WTC11 (cell line): ENCODE data around the gene ALDH1A2. TPM values are rescaled to one million over a fixed set of nuclear protein-coding genes. Genes with fewer than 3 reads are reported as not detected.

ENCODE experiments used
- ATAC-seq: fragments of 200-7000 bp; cut with Tn5 transposase; 2 replicates; pipeline ENCODE4 v1.10.0; 2021; ENCODE audit warnings: mild to moderate bottlenecking, moderate library complexity
- CTCF ChIA-PET: fragments of 300-600 bp; sonication (Branson Sonifier 250); formaldehyde crosslinking; loops from one replicate; lab custom pipeline; 2021; ENCODE audit warnings: antibody characterized with exemption; lab: Charles Lee
- POLR2A ChIA-PET: fragments of 350-600 bp; sonication (Branson Sonifier 250); formaldehyde crosslinking; loops from one replicate; lab custom pipeline; 2021; ENCODE audit warnings: antibody characterized with exemption; lab: Charles Lee
- DNase-seq: peaks from one replicate; pipeline ENCODE4 v3.0.0; 2021; ENCODE audit warnings: low spot score
- H3K27ac Mint-ChIP-seq: 2 replicates; pipeline ENCODE4 v1.8.0; 2021; ENCODE audit warnings: mixed read lengths
- H3K27me3 Mint-ChIP-seq: 2 replicates; pipeline ENCODE4 v1.8.0; 2021; ENCODE audit warnings: low read depth, mild to moderate bottlenecking, moderate library complexity, mixed read lengths
- H3K36me3 Mint-ChIP-seq: 2 replicates; pipeline ENCODE4 v1.8.0; 2021; ENCODE audit warnings: mixed read lengths
- H3K4me1 Mint-ChIP-seq: 2 replicates; pipeline ENCODE4 v1.8.0; 2022; ENCODE audit warnings: mixed read lengths
- H3K4me3 Mint-ChIP-seq: 2 replicates; pipeline ENCODE4 v1.8.0; 2021; ENCODE audit warnings: mild to moderate bottlenecking, moderate library complexity, mixed read lengths
- H3K9me3 Mint-ChIP-seq: 2 replicates; pipeline ENCODE4 v1.8.0; 2021; ENCODE audit warnings: mixed read lengths
- ATF1 ChIP-seq: sonication (generic); formaldehyde crosslinking; IDR thresholded peaks from 2 replicates; pipeline ENCODE4 v1.8.1; 2023; ENCODE audit warnings: mild to moderate bottlenecking, moderate library complexity, missing genetic modification reagents
- FOXJ3 ChIP-seq: sonication (generic); formaldehyde crosslinking; IDR thresholded peaks from 2 replicates; pipeline ENCODE4 v1.9.0; 2021; ENCODE audit warnings: missing genetic modification reagents, mild to moderate bottlenecking, borderline replicate concordance
- GRHL2 ChIP-seq: fragments of 250-450 bp; sonication (Bioruptor Pico); IDR thresholded peaks from 2 replicates; pipeline ENCODE4 v1.8.0; 2022; ENCODE audit warnings: mild to moderate bottlenecking, moderate library complexity; ENCODE audit not compliant: insufficient replicate concordance, severe bottlenecking
- HMGA2 ChIP-seq: fragments of 250-450 bp; sonication (Bioruptor Pico); IDR thresholded peaks from 2 replicates; pipeline ENCODE4 v1.4.0; 2021; ENCODE audit warnings: mild to moderate bottlenecking, moderate library complexity
- JAZF1 ChIP-seq: fragments of 250-450 bp; sonication (Bioruptor Pico); IDR thresholded peaks from 2 replicates; pipeline ENCODE4 v1.9.0; 2021; ENCODE audit warnings: moderate library complexity, mild to moderate bottlenecking, inconsistent platforms
- JUN ChIP-seq: sonication (generic); formaldehyde crosslinking; IDR thresholded peaks from 2 replicates; pipeline ENCODE4 v1.8.0; 2023; ENCODE audit warnings: mild to moderate bottlenecking, missing genetic modification reagents
- MYBL2 ChIP-seq: sonication (generic); formaldehyde crosslinking; IDR thresholded peaks from 2 replicates; pipeline ENCODE4 v1.8.1; 2023; ENCODE audit warnings: mild to moderate bottlenecking, moderate library complexity, missing genetic modification reagents
- NFE2L1 ChIP-seq: sonication (generic); formaldehyde crosslinking; IDR thresholded peaks from 2 replicates; pipeline ENCODE4 v1.8.1; 2023; ENCODE audit warnings: missing genetic modification reagents
- NR1H2 ChIP-seq: sonication (generic); formaldehyde crosslinking; IDR thresholded peaks from 2 replicates; pipeline ENCODE4 v1.9.0; 2021; ENCODE audit warnings: mild to moderate bottlenecking, moderate library complexity, missing genetic modification reagents
- NR3C1 ChIP-seq: sonication (generic); formaldehyde crosslinking; conservative IDR thresholded peaks from 2 replicates; pipeline ENCODE4 v1.8.1; 2023; ENCODE audit warnings: low read depth, mild to moderate bottlenecking, missing genetic modification reagents
- PRRX2 ChIP-seq: fragments of 250-450 bp; sonication (Bioruptor Pico); IDR thresholded peaks from 2 replicates; pipeline ENCODE4 v1.8.0; 2021; ENCODE audit warnings: mild to moderate bottlenecking
- SOX15 ChIP-seq: fragments of 250-450 bp; sonication (Bioruptor Pico); IDR thresholded peaks from 2 replicates; pipeline ENCODE4 v1.9.0; 2021; ENCODE audit warnings: mild to moderate bottlenecking
- TEAD1 ChIP-seq: sonication (generic); formaldehyde crosslinking; IDR thresholded peaks from 2 replicates; pipeline ENCODE4 v1.8.0; 2022; ENCODE audit warnings: mild to moderate bottlenecking, missing genetic modification reagents
- TEAD4 ChIP-seq: sonication (generic); formaldehyde crosslinking; IDR thresholded peaks from 2 replicates; pipeline ENCODE4 v1.8.0; 2022; ENCODE audit warnings: mild to moderate bottlenecking, missing genetic modification reagents
- TP53 ChIP-seq: sonication (generic); formaldehyde crosslinking; IDR thresholded peaks from 2 replicates; pipeline ENCODE4 v1.8.1; 2023; ENCODE audit warnings: mild to moderate bottlenecking, missing genetic modification reagents
- ZNF121 ChIP-seq: sonication (generic); formaldehyde crosslinking; IDR thresholded peaks from 2 replicates; pipeline ENCODE4 v1.8.0; 2023; ENCODE audit warnings: missing genetic modification reagents
- ZNF138 ChIP-seq: sonication (generic); formaldehyde crosslinking; conservative IDR thresholded peaks from 2 replicates; pipeline ENCODE4 v1.8.1; 2022; ENCODE audit warnings: mild to moderate bottlenecking, moderate library complexity, missing genetic modification reagents
- ZNF423 ChIP-seq: fragments of 250-450 bp; sonication (Bioruptor Pico); IDR thresholded peaks from 2 replicates; pipeline ENCODE4 v2.1.2; 2022; ENCODE audit warnings: mild to moderate bottlenecking, moderate library complexity
- ZNF671 ChIP-seq: fragments of 250-450 bp; sonication (Bioruptor Pico); IDR thresholded peaks from 2 replicates; pipeline ENCODE4 v1.8.0; 2021; ENCODE audit warnings: mild to moderate bottlenecking
- total RNA-seq: library from RNA; stranded (reverse); gene quantifications from 3 replicates; pipeline ENCODE4 v1.2.3, GENCODE V29; 2021
- TF ChIP-seq, protein P1 (sequence below): fragments of 250-450 bp; sonication (Bioruptor Pico); IDR thresholded peaks from 2 replicates; pipeline ENCODE4 v2.1.2; 2022; ENCODE audit warnings: mild to moderate bottlenecking, moderate library complexity
- TF ChIP-seq, protein P2 (sequence below): sonication (generic); formaldehyde crosslinking; IDR thresholded peaks from 2 replicates; pipeline ENCODE4 v1.8.0; 2022; ENCODE audit warnings: mild to moderate bottlenecking, missing genetic modification reagents
- TF ChIP-seq, protein P3 (sequence below): sonication (generic); formaldehyde crosslinking; IDR thresholded peaks from 2 replicates; pipeline ENCODE4 v1.8.1; 2023; ENCODE audit warnings: mild to moderate bottlenecking, missing genetic modification reagents
- TF ChIP-seq, protein P4 (sequence below): sonication (generic); formaldehyde crosslinking; IDR thresholded peaks from 2 replicates; pipeline ENCODE4 v1.8.1; 2023; ENCODE audit warnings: mild to moderate bottlenecking, missing genetic modification reagents, moderate library complexity
- TF ChIP-seq, protein P5 (sequence below): sonication (generic); formaldehyde crosslinking; IDR thresholded peaks from 2 replicates; pipeline ENCODE4 v1.8.0; 2023; ENCODE audit warnings: missing genetic modification reagents
- TF ChIP-seq, protein P6 (sequence below): sonication (generic); formaldehyde crosslinking; IDR thresholded peaks from 2 replicates; pipeline ENCODE4 v1.8.1; 2022; ENCODE audit warnings: missing genetic modification reagents, borderline replicate concordance
- TF ChIP-seq, protein P7 (sequence below): sonication (generic); formaldehyde crosslinking; conservative IDR thresholded peaks from 2 replicates; pipeline ENCODE4 v1.8.1; 2022; ENCODE audit warnings: mild to moderate bottlenecking, missing genetic modification reagents

ALDH1A2 gene
- total RNA-seq, 1 experiment from 2014 or later = 1.1 TPM

DNA sequence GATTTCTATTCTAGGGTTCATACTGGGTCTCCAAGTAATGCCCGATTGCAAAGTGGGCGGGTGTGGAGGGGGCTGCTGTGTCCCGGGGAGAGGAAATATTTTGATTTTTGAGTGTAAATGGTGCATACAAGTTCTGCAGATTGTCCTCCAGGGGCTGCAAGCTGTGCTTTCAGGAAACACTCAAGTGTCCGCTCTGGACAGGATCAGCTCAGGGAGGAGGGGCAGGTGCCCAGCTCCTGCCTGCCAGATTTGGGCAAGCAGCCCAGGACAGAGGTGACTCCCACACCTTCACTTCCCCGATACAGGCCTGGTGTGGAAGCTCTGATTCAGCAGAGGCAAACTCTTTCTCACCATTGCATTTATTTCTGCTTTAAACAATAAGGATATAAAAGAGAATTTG lies 142.7 kb downstream of the ALDH1A2 start (continued):
- TF ChIP-seq, protein P1, sequence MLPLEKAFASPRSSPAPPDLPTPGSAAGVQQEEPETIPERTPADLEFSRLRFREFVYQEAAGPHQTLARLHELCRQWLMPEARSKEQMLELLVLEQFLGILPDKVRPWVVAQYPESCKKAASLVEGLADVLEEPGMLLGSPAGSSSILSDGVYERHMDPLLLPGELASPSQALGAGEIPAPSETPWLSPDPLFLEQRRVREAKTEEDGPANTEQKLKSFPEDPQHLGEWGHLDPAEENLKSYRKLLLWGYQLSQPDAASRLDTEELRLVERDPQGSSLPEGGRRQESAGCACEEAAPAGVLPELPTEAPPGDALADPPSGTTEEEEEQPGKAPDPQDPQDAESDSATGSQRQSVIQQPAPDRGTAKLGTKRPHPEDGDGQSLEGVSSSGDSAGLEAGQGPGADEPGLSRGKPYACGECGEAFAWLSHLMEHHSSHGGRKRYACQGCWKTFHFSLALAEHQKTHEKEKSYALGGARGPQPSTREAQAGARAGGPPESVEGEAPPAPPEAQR = no peak
- TF ChIP-seq MYBL2 (CRISPR knock-in tag) = no peak

DNA sequence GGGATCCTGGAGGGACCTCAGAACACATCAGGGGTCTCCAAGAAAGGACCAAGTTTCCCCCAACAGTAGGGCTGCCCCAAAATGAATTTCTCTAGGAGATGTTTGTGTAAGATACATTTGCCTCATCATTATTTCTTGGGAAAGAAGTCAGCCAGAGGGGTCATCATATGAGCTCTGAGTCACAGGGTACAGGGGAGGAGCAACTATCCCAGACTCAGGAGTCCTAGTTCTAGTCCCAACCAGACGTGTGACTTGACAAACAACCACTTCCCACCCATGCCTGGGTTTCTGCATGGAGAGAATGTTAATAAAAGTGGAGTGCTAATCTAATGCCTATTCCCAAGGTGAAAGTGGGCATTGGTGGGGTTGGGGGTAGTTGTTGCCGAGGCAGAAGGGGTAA lies 144.1 kb downstream of the ALDH1A2 start:
- ChIA-PET POLR2A (no interaction called here), CTCF (no interaction called here)
- DNase-seq = no peak
- no peak overlapping the region for H3K27ac Mint-ChIP-seq
- H3K4me1 Mint-ChIP-seq = no peaks in the 10 kb centered on the region
- no peaks in the 10 kb centered on the region for H3K27me3 Mint-ChIP-seq
- no peaks in the 10 kb centered on the region for H3K9me3 Mint-ChIP-seq
- no peak overlapping the region for H3K4me3 Mint-ChIP-seq
- no peak for ATAC-seq
- no peaks in the 10 kb centered on the region for H3K36me3 Mint-ChIP-seq
- TF ChIP-seq PRRX2 (CRISPR knock-in tag) = no peak
- no peak for TF ChIP-seq TEAD1 (CRISPR knock-in tag)
- TF ChIP-seq, protein P2, sequence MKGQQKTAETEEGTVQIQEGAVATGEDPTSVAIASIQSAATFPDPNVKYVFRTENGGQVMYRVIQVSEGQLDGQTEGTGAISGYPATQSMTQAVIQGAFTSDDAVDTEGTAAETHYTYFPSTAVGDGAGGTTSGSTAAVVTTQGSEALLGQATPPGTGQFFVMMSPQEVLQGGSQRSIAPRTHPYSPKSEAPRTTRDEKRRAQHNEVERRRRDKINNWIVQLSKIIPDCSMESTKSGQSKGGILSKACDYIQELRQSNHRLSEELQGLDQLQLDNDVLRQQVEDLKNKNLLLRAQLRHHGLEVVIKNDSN (CRISPR knock-in tag) = no peak
- TF ChIP-seq, protein P3, sequence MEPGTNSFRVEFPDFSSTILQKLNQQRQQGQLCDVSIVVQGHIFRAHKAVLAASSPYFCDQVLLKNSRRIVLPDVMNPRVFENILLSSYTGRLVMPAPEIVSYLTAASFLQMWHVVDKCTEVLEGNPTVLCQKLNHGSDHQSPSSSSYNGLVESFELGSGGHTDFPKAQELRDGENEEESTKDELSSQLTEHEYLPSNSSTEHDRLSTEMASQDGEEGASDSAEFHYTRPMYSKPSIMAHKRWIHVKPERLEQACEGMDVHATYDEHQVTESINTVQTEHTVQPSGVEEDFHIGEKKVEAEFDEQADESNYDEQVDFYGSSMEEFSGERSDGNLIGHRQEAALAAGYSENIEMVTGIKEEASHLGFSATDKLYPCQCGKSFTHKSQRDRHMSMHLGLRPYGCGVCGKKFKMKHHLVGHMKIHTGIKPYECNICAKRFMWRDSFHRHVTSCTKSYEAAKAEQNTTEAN (CRISPR knock-in tag) = no peak
- TF ChIP-seq TEAD4 (CRISPR knock-in tag) = no peak
- TF ChIP-seq, protein P4, sequence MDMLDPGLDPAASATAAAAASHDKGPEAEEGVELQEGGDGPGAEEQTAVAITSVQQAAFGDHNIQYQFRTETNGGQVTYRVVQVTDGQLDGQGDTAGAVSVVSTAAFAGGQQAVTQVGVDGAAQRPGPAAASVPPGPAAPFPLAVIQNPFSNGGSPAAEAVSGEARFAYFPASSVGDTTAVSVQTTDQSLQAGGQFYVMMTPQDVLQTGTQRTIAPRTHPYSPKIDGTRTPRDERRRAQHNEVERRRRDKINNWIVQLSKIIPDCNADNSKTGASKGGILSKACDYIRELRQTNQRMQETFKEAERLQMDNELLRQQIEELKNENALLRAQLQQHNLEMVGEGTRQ = no peak
- no peak for TF ChIP-seq FOXJ3 (CRISPR knock-in tag)
- no peak for TF ChIP-seq GRHL2 (CRISPR knock-in tag)
- TF ChIP-seq, protein P5, sequence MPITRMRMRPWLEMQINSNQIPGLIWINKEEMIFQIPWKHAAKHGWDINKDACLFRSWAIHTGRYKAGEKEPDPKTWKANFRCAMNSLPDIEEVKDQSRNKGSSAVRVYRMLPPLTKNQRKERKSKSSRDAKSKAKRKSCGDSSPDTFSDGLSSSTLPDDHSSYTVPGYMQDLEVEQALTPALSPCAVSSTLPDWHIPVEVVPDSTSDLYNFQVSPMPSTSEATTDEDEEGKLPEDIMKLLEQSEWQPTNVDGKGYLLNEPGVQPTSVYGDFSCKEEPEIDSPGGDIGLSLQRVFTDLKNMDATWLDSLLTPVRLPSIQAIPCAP (CRISPR knock-in tag) = no peak
- no peak for TF ChIP-seq ZNF138 (CRISPR knock-in tag)
- TF ChIP-seq JAZF1 (CRISPR knock-in tag) = no peak
- TF ChIP-seq NR1H2 (CRISPR knock-in tag) = no peak
- TF ChIP-seq TP53 (CRISPR knock-in tag) = no peak
- TF ChIP-seq, all 79 proteins: peak for 0

DNA sequence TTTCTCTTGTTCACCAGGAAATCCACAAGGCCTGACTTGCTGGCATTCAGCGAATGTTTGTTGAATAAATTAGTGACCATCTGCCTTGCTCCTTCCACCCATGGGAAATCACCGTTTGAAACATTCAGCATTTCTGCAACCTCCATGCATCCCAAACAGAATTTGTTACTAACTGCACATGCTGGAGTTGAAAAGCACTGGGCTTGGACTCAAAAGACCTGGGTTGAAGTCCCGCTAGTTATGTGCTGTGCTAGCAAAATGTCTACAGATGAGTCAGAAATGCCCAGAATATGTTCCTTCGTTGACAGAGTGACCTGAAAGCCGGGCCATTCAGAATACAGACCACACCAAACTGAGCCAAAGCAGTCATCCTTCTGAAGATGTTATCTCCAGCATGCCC lies 144.6 kb downstream of the ALDH1A2 start:
- Mint-ChIP-seq H3K27ac (no peak overlapping the region), H3K36me3 (no peaks in the 10 kb centered on the region), H3K4me1 (no peaks in the 10 kb centered on the region), H3K9me3 (no peaks in the 10 kb centered on the region), H3K4me3 (no peak overlapping the region), H3K27me3 (no peaks in the 10 kb centered on the region)
- no peak for DNase-seq
- no peak for ATAC-seq
- CTCF ChIA-PET = no interaction called here
- TF ChIP-seq NFE2L1 (no peak), ATF1 (no peak), MYBL2 (CRISPR knock-in tag) (no peak)
- POLR2A ChIA-PET = no interaction called here

DNA sequence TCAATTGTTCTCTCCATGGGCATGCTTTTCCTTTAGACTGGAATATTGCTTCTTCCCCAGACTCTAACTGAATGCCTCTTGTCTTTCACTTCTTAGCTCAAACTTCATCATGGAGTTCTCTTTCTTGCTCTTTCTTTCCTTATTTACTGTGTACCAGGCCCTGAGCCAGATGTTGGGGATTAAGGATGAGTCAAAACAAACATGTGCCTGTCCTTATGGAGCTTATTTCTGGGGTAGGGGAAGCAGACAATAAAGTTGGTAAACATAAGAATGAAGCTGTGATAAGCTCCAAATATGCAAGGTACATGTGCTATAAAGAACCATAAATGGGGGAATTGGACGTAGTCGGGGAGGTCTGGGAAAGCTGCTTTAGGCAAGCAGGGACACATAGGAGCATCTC lies 145.8 kb downstream of the ALDH1A2 start:
- H3K9me3 Mint-ChIP-seq = no peaks in the 10 kb centered on the region
- ChIA-PET CTCF (no interaction called here), POLR2A (no interaction called here)
- no peaks in the 10 kb centered on the region for H3K36me3 Mint-ChIP-seq
- no peak for DNase-seq
- H3K4me1 Mint-ChIP-seq = no peaks in the 10 kb centered on the region
- no peak overlapping the region for H3K4me3 Mint-ChIP-seq
- H3K27ac Mint-ChIP-seq = no peak overlapping the region
- no peaks in the 10 kb centered on the region for H3K27me3 Mint-ChIP-seq
- no peak for ATAC-seq
- TF ChIP-seq ZNF423 (CRISPR knock-in tag) (no peak), ZNF671 (no peak), HMGA2 (CRISPR knock-in tag) (no peak), SOX15 (CRISPR knock-in tag) (no peak), NR3C1 (no peak), JUN (CRISPR knock-in tag) (no peak), ZNF121 (CRISPR knock-in tag) (no peak)
- TF ChIP-seq, protein P6, sequence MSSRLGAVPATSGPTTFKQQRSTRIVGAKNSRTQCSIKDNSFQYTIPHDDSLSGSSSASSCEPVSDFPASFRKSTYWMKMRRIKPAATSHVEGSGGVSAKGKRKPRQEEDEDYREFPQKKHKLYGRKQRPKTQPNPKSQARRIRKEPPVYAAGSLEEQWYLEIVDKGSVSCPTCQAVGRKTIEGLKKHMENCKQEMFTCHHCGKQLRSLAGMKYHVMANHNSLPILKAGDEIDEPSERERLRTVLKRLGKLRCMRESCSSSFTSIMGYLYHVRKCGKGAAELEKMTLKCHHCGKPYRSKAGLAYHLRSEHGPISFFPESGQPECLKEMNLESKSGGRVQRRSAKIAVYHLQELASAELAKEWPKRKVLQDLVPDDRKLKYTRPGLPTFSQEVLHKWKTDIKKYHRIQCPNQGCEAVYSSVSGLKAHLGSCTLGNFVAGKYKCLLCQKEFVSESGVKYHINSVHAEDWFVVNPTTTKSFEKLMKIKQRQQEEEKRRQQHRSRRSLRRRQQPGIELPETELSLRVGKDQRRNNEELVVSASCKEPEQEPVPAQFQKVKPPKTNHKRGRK (CRISPR knock-in tag) = no peak
- TF ChIP-seq, protein P7, sequence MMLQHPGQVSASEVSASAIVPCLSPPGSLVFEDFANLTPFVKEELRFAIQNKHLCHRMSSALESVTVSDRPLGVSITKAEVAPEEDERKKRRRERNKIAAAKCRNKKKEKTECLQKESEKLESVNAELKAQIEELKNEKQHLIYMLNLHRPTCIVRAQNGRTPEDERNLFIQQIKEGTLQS (CRISPR knock-in tag) = no peak
